HCT116 (cell line): Measurements from ENCODE around the gene LMO7.

Experiments
- CEBPB ChIP-seq: IDR thresholded peaks from 2 replicates; pipeline ENCODE4 v1.6.1; 2012; ENCODE audit warnings: low read depth
- EGR1 ChIP-seq: IDR thresholded peaks from 2 replicates; pipeline ENCODE4 v1.6.1; 2012; ENCODE audit warnings: low read depth
- EZH2 ChIP-seq: fragments of 200-600 bp; sonication (generic); IDR thresholded peaks from 2 replicates; pipeline ENCODE4 v1.6.1; 2017; ENCODE audit warnings: antibody characterized with exemption, mixed run types
- EZH2phosphoT487 ChIP-seq: fragments of 200-600 bp; IDR thresholded peaks from 2 replicates; pipeline ENCODE4 v1.6.1; 2018; ENCODE audit warnings: antibody characterized with exemption, borderline replicate concordance
- POLR2A ChIP-seq: IDR thresholded peaks from 2 replicates; pipeline ENCODE4 v1.7.0; 2011; ENCODE audit warnings: borderline replicate concordance; ENCODE audit not compliant: insufficient read depth, insufficient read length; ENCODE audit errors: extremely low read depth
- SIN3A ChIP-seq: IDR thresholded peaks from 2 replicates; pipeline ENCODE4 v1.6.1; 2012; ENCODE audit warnings: low read depth
- SP1 ChIP-seq: IDR thresholded peaks from 2 replicates; pipeline ENCODE4 v1.6.1; 2012; ENCODE audit warnings: low read depth
- SRF ChIP-seq: IDR thresholded peaks from 2 replicates; pipeline ENCODE4 v1.6.1; 2012; ENCODE audit warnings: low read depth
- ZNF274 ChIP-seq: fragments of 200-500 bp; sonication (Bioruptor generic); IDR thresholded peaks from 2 replicates; pipeline ENCODE4 v1.6.1; 2014; ENCODE audit warnings: mild to moderate bottlenecking, low read depth, low read length, inconsistent platforms
- TF ChIP-seq, protein P1 (sequence below), 3 experiments: fragments of 200-600 bp in 1 of 3; sonication (generic) in 1 of 3; IDR thresholded peaks in 2 of 3; conservative IDR thresholded peaks in 1 of 3; 2 replicates each; pipeline ENCODE4 v1.5.1; 2012 to 2017; ENCODE audit warnings: low read depth in 2 of 3, low read length in 2 of 3, antibody characterized with exemption in 1 of 3, borderline replicate concordance in 1 of 3, control low read depth in 1 of 3, mild to moderate bottlenecking in 1 of 3, mixed read lengths in 1 of 3, mixed run types in 1 of 3, moderate library complexity in 1 of 3; ENCODE audit not compliant: insufficient read depth in 1 of 3
- TF ChIP-seq, protein P2 (sequence below): IDR thresholded peaks from 2 replicates; pipeline ENCODE4 v1.6.1; 2012
- TF ChIP-seq, protein P3 (sequence below): IDR thresholded peaks from 2 replicates; pipeline ENCODE4 v1.6.1; 2011; ENCODE audit warnings: mild to moderate bottlenecking, low read length, moderate library complexity; ENCODE audit not compliant: insufficient replicate concordance; ENCODE audit errors: extremely low read depth
- TF ChIP-seq, protein P4 (sequence below): IDR thresholded peaks from 2 replicates; pipeline ENCODE4 v1.6.1; 2012

DNA sequence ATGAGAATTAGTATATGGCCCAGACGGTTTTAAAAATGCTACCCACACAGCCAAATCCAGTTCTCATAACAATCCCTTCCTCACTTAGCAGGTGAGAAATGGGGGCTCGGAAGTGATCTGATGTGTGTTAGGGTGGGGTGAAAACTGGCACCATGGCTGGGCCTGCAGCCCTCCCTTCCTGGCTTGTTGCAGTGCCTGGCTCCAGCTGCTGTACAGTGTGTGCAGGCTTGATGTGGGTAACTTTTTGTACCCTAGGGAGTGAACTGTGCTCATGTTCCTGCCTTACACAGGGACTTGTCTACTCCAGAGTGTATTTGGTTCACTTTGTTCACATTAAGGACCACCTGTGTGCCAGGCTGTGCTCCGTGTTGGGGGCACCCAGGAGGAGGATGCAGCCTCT, 177.2 kb downstream of the LMO7 start:
- TF ChIP-seq CEBPB (no peak), POLR2A (no peak), EZH2phosphoT487 (no peak), SP1 (no peak), EZH2 (no peak), SIN3A (no peak), SRF (no peak), EGR1 (no peak), ZNF274 (no peak)
- TF ChIP-seq, protein P1, sequence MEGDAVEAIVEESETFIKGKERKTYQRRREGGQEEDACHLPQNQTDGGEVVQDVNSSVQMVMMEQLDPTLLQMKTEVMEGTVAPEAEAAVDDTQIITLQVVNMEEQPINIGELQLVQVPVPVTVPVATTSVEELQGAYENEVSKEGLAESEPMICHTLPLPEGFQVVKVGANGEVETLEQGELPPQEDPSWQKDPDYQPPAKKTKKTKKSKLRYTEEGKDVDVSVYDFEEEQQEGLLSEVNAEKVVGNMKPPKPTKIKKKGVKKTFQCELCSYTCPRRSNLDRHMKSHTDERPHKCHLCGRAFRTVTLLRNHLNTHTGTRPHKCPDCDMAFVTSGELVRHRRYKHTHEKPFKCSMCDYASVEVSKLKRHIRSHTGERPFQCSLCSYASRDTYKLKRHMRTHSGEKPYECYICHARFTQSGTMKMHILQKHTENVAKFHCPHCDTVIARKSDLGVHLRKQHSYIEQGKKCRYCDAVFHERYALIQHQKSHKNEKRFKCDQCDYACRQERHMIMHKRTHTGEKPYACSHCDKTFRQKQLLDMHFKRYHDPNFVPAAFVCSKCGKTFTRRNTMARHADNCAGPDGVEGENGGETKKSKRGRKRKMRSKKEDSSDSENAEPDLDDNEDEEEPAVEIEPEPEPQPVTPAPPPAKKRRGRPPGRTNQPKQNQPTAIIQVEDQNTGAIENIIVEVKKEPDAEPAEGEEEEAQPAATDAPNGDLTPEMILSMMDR (IDR thresholded peaks at IDR 0.05 in 2 of 3, conservative IDR thresholded peaks at IDR 0.05 in 1 of 3; ENCODE audit: borderline replicate concordance in 1 of 3, insufficient read depth in 1 of 3, low read depth in 2 of 3, low read length in 2 of 3), result no peak
- TF ChIP-seq, protein P2, sequence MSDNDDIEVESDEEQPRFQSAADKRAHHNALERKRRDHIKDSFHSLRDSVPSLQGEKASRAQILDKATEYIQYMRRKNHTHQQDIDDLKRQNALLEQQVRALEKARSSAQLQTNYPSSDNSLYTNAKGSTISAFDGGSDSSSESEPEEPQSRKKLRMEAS, result no peak
- TF ChIP-seq, protein P3, sequence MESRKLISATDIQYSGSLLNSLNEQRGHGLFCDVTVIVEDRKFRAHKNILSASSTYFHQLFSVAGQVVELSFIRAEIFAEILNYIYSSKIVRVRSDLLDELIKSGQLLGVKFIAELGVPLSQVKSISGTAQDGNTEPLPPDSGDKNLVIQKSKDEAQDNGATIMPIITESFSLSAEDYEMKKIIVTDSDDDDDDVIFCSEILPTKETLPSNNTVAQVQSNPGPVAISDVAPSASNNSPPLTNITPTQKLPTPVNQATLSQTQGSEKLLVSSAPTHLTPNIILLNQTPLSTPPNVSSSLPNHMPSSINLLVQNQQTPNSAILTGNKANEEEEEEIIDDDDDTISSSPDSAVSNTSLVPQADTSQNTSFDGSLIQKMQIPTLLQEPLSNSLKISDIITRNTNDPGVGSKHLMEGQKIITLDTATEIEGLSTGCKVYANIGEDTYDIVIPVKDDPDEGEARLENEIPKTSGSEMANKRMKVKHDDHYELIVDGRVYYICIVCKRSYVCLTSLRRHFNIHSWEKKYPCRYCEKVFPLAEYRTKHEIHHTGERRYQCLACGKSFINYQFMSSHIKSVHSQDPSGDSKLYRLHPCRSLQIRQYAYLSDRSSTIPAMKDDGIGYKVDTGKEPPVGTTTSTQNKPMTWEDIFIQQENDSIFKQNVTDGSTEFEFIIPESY, result no peak
- TF ChIP-seq, protein P4, sequence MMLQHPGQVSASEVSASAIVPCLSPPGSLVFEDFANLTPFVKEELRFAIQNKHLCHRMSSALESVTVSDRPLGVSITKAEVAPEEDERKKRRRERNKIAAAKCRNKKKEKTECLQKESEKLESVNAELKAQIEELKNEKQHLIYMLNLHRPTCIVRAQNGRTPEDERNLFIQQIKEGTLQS, result no peak
